GM23248 (cell line): ENCODE results near the gene SULF2.

Experiments
- EZH2 ChIP-seq: fragments of 200-600 bp; sonication (generic); IDR thresholded peaks from 2 replicates; pipeline ENCODE4 v1.6.1; 2018; ENCODE audit warnings: antibody characterized with exemption, mild to moderate bottlenecking; ENCODE audit not compliant: insufficient read depth, poor library complexity, severe bottlenecking
- EZH2phosphoT487 ChIP-seq: fragments of 200-600 bp; sonication (generic); IDR thresholded peaks from 2 replicates; pipeline ENCODE4 v1.6.1; 2018; ENCODE audit warnings: antibody characterized with exemption, moderate library complexity, mild to moderate bottlenecking, low read depth; ENCODE audit not compliant: insufficient read depth

GRCh38 chr20:47667531-47668312 is 117.6 kb downstream of the SULF2 start:
- no peak for TF ChIP-seq EZH2
- no peak for TF ChIP-seq EZH2phosphoT487
